ENCODE measurements around the gene NADSYN1. TPM values are rescaled to one million over a fixed set of nuclear protein-coding genes. Genes with fewer than 3 reads are reported as not detected.

The NADSYN1 gene
- total RNA-seq, 1 experiment from 2014 or later: 58.2 TPM

GRCh38 chr11:71423181-71423790 is 29.7 kb upstream of the NADSYN1 start:
- Histone ChIP-seq H3K9me2 (ENCODE audit: insufficient read depth) (no peaks in the 10 kb centered on the region), H3K4me2 (ENCODE audit: low read length) (no peak overlapping the region), H3K79me2 (ENCODE audit: insufficient read depth, low read length) (no peaks in the 10 kb centered on the region), H3K36me3 (ENCODE audit: control insufficient read depth in 1 of 2, insufficient read depth in 2 of 2, low read length in 2 of 2) (no peaks in the 10 kb centered on the region), H3K27me3 (ENCODE audit: insufficient read depth, low read length) (no peaks in the 10 kb centered on the region), H3K27ac (ENCODE audit: low read depth, low read length) (no peak overlapping the region), H3K9me3 (ENCODE audit: control insufficient read depth in 1 of 2, insufficient read depth in 1 of 2, low read depth in 1 of 2, low read length in 2 of 2) (no peaks in the 10 kb centered on the region), H2AFZ (ENCODE audit: low read depth, low read length, poor library complexity, severe bottlenecking) (no peak overlapping the region), H3K4me3 (replicated peaks in 1 of 2; ENCODE audit: low read depth in 1 of 2, low read length in 2 of 2) (no peak overlapping the region), H4K20me1 (ENCODE audit: insufficient read depth) (no peaks in the 10 kb centered on the region), H3K4me1 (ENCODE audit: control insufficient read depth in 1 of 2, insufficient read depth in 2 of 2, low read length in 2 of 2) (peaks cover 0 to 8% of the 10 kb centered on the region in 2 experiments; a peak in 1 of 4 replicates), H3K9ac (ENCODE audit: low read length) (no peak overlapping the region)
- no peak for DNase-seq (ENCODE audit: low read depth, low spot score)
- CTCF ChIA-PET: no interaction called here
- RAD21 ChIA-PET (ENCODE audit: low non-redundant PET in 1 of 2, low total read pairs in 2 of 2, uncharacterized antibody in 2 of 2, unreplicated experiment in 2 of 2): no interaction called here
- intact Hi-C loops (cut with micrococcal nuclease): no loop called here
- ATAC-seq: no peak
- no peak for TF ChIP-seq ELF1 (IDR thresholded peaks at IDR 0.05; ENCODE audit: borderline replicate concordance, low read depth)
- no peak for TF ChIP-seq EZH2phosphoT487 (IDR thresholded peaks at IDR 0.05; ENCODE audit: borderline replicate concordance)
- no peak for TF ChIP-seq REST (IDR thresholded peaks at IDR 0.05; ENCODE audit: low read depth)
- POLR2A ChIA-PET: no interaction called here
- BruUV-seq (replicated peaks): no TSS peak

GRCh38 chr11:71425409-71425808 is 27.6 kb upstream of the NADSYN1 start:
- Histone ChIP-seq H2AFZ (ENCODE audit: low read depth, low read length, poor library complexity, severe bottlenecking) (no peak overlapping the region), H3K9ac (ENCODE audit: low read length) (no peak overlapping the region), H4K20me1 (ENCODE audit: insufficient read depth) (no peaks in the 10 kb centered on the region), H3K4me2 (ENCODE audit: low read length) (0 out of 2 replicates have a peak overlapping the region, but pooled peaks have one; percentile 1), H3K4me1 (ENCODE audit: control insufficient read depth in 1 of 2, insufficient read depth in 2 of 2, low read length in 2 of 2) (peaks cover 0 to 8% of the 10 kb centered on the region in 2 experiments; a peak in 1 of 4 replicates), H3K4me3 (replicated peaks in 1 of 2; ENCODE audit: low read depth in 1 of 2, low read length in 2 of 2) (no peak overlapping the region), H3K27me3 (ENCODE audit: insufficient read depth, low read length) (no peaks in the 10 kb centered on the region), H3K9me3 (ENCODE audit: control insufficient read depth in 1 of 2, insufficient read depth in 1 of 2, low read depth in 1 of 2, low read length in 2 of 2) (no peaks in the 10 kb centered on the region), H3K9me2 (ENCODE audit: insufficient read depth) (no peaks in the 10 kb centered on the region), H3K27ac (ENCODE audit: low read depth, low read length) (no peak overlapping the region), H3K79me2 (ENCODE audit: insufficient read depth, low read length) (no peaks in the 10 kb centered on the region), H3K36me3 (ENCODE audit: control insufficient read depth in 1 of 2, insufficient read depth in 2 of 2, low read length in 2 of 2) (no peaks in the 10 kb centered on the region)
- ChIA-PET RAD21 (ENCODE audit: low non-redundant PET in 1 of 2, low total read pairs in 2 of 2, uncharacterized antibody in 2 of 2, unreplicated experiment in 2 of 2) (interaction anchor here in 1 of 2 experiments (0.8 kb wide), 1 partner anchor 27 kb away, joined by 4 read pairs; the partner anchor contains the start of gene NADSYN1), CTCF (interaction anchor here (2.3 kb wide), 1 partner anchor 138 kb away, joined by 7 read pairs; no protein-coding TSS in a partner anchor), POLR2A (no interaction called here)
- ATAC-seq (peak; percentile 69), DNase-seq (ENCODE audit: low read depth, low spot score) (no peak)
- intact Hi-C loops (cut with micrococcal nuclease): no loop called here
- no TSS peak for BruUV-seq (replicated peaks)
- TF ChIP-seq EZH2 (IDR thresholded peaks at IDR 0.05): no peak
- no peak for TF ChIP-seq CEBPB (IDR thresholded peaks at IDR 0.05; ENCODE audit: low read depth)
- TF ChIP-seq REST (IDR thresholded peaks at IDR 0.05; ENCODE audit: low read depth): no peak
- no peak for TF ChIP-seq SP1 (IDR thresholded peaks at IDR 0.05; ENCODE audit: low read depth)
- TF ChIP-seq CTCF (IDR thresholded peaks at IDR 0.05 in 2 of 3, conservative IDR thresholded peaks at IDR 0.05 in 1 of 3; ENCODE audit: borderline replicate concordance in 1 of 3, insufficient read depth in 1 of 3, low read depth in 2 of 3, low read length in 2 of 3): no peak; a peak in 1 of 6 replicates

All from HCT116 (cell line).